GM18867 (cell line): ENCODE results near the gene PEAR1.

Source experiments
- ATAC-seq: cut with Tn5 transposase; IDR thresholded peaks from one replicate; pipeline ENCODE4 v1.9.1; 2021; ENCODE audit warnings: mild to moderate bottlenecking, moderate library complexity; ENCODE audit not compliant: unreplicated experiment

The PEAR1 gene

DNA sequence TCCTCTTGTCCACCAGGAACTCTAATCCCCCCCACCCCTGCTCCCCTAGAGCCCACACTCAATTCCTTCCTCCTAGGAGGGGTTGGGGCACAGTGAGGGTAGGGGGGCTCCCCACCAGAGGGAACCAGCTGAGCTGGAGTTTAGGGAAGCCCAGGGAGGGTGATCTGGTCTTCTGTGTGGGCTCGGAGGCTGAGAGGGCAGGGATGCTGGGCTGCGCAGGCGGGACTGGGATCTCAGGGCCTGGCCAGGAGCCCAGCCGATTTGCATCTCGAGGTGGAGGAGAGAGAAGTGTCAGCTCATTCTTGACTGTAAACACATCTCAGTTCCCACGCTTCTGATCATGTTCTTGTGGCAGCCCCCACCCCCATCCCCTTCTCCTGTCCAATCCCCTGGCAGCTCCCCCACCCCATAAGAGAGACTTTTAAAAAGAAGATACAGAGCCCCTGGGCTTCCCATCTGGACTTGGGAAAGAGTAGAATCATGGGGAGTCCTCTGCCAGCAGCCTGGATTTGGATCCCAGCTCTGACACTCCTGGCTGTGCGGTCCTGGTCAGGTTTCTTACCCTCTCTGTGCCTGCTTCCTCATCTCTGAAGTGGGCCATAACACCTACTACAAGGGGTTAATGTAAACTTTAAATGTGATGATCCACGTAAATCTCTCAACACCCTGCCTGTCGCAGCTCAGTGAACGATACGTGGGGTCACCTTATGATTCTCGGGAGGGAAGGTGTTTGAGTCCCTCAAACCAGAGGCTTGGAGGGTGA is 6.6 kb downstream of the PEAR1 start:
- no peak for ATAC-seq

GRCh38 chr1:156900896-156901589 is 7.5 kb downstream of the PEAR1 start:
- no peak for ATAC-seq

DNA sequence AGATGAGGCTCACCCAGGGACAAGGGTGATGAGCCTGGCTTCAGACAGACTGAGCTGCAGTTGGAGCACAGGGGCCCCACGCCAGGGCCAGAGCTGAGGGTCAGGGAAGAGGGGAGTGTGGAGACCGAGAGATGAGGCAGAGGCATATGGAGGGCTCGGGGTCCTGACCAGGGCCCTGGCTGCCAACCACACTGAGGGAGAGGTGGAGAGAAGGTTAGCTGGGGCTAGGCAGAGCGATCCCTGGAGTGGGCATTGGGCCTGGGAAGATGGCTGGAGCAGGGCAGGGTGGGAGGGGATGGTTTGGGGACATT is 8.0 kb downstream of the PEAR1 start:
- ATAC-seq = no peak

GRCh38 chr1:156901966-156902915 is 8.7 kb downstream of the PEAR1 start:
- no peak for ATAC-seq

DNA sequence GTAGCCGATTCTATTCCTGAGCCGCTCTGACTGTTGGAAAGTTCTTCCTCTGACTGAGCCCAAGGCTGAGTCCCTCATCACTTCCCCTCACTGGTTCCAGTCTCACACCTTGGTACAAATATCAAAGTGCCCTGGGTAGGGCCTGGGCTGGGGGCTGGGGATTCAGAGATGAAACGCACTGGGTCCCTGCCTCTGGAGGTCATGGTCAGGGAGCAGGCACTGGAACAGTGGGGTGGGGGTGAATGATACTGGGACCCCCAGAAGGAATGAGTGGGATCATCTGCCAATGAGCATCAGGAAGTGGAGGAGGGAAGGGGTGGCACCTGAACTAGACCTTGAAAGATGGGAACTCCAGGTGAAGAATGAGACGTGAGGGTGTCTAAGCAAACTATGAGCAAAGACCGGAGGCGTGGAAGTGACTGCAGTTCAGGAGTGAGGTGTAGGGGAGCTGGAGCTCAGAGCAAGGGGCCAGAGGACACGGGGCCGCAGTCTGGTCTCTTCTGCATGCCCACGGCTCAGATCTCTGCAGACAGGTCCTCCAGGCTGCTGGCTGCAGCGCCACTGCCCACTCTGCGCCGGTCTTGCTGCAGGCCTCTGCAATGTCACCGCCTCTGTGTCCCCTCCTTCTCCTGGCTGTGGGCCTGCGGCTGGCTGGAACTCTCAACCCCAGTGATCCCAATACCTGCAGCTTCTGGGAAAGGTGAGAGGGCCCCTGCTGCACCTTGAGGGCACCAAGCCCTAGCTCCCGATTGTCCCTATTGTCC is 10.0 kb downstream of the PEAR1 start:
- ATAC-seq = no peak

DNA sequence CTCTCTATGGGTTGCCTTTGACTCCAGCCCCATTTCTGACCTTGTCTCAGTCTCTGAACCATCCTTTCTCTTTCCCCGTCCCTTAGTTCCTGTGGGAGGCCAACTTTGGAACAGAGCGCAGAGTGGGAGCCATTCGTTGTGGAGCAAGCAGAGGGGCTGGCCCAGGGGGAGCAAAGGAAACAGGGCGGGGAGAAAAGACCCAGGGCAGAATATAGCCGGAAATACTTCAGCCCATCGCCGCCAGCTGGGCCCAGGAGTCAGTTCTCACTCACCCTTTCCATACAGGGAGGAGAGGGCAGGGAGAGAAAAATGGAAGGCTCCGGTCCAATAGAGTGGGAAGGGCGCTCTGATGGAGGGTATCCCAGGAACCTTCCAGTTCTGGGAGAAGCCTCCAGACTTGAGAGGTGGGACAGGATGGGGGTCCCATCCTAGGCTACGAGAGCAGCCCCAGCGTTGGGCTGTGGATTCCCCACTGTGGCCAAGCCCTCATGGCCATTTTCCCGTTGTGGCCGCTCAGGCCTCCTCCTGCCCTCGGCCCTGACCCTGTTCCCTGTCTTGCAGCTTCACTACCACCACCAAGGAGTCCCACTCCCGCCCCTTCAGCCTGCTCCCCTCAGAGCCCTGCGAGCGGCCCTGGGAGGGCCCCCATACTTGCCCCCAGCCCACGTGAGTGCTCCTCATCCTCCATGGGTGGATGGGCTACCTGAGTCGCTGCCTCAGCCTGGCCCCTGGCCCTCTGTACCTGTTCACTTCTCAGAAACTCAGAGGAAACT is 10.9 kb downstream of the PEAR1 start:
- ATAC-seq = no peak

DNA sequence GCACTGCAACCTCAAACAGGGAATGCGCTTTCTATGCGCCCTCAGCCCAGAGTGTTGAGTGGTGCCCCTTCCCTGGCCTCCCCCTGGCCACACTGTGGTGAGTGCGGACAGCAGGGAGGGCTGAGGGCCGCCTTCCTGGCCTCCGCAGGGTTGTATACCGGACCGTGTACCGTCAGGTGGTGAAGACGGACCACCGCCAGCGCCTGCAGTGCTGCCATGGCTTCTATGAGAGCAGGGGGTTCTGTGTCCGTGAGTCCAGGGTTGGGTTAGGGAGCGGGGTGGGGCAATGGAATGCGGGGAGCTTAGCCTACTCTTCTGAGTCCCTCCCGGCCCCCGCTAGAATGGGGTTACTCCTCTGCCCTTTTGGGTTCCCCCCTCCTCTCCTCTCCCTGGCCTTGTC is 11.7 kb downstream of the PEAR1 start:
- no peak for ATAC-seq

- no peak for ATAC-seq
Observed at GRCh38 chr1:156905651-156906050, 12.1 kb downstream of the PEAR1 start.

GRCh38 chr1:156906206-156906906 is 12.8 kb downstream of the PEAR1 start:
- ATAC-seq = no peak

- no peak for ATAC-seq
Observed at GRCh38 chr1:156908541-156908940, 15.0 kb downstream of the PEAR1 start.

DNA sequence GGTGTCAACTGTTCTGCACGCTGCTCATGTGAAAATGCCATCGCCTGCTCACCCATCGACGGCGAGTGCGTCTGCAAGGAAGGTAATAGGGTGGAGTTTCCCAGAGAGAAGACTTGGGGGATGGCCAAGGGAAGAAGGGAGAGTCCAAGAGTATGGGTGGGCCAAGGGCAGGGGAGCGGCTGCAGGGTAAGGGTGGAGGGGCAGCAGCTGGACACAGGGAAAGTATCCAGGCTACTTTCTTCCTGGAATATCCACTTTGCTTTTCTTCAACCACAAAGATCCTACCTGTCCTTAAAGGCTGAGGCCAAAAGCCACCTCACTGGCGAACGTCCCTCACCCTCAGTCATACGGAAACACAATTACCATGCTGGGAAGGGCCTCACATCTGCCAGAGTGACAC is 15.4 kb downstream of the PEAR1 start:
- ATAC-seq = no peak

GRCh38 chr1:156909671-156910070 is 16.2 kb downstream of the PEAR1 start:
- ATAC-seq = no peak

DNA sequence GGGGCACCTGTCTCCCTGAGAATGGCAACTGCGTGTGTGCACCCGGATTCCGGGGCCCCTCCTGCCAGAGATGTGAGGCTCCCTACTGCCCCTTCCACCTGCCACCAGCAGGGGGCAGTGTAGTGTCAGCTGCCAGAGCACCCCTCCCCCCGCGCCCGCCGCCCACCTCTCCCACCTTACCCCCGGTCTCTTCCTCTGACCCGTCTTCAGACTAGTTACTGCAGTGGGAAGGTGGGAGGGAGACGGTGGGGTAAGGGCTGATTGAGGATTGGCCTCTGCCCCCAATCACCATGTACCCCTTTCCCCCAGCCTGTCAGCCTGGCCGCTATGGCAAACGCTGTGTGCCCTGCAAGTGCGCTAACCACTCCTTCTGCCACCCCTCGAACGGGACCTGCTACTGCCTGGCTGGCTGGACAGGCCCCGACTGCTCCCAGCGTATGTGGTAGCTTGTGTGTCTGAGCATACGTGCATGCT is 16.8 kb downstream of the PEAR1 start:
- ATAC-seq = no peak

DNA sequence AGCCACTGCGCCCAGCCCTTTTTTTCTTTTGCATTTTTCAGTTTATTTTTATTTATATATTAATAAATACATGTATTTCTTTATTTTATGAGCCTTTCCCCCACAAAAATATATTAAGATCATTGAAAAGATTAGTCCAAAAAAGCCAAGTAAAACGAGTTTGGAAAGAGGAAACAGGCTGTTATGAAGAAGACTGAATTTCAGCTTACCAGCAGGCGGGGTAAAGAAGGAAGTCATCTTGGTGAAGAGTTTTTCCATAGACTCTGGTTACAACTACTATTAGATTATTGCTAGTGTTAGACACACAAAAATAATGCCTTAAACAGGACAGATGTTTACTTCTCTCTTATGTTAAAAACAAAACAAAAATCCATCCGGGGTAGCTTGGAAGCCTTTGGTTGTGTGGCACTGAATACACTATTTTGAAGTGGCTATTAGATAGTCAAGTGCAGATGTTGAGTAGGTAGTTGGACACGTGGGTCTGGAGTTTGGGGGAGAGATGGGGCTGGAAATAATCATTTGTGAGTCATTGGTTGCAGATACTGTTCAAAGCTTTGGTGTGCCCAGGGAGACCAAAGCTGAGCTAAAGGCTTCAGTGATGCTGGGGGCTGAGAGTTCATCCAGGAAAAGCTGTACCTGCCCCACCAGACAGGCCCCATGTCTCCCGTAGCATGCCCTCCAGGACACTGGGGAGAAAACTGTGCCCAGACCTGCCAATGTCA is 18.2 kb downstream of the PEAR1 start:
- no peak for ATAC-seq

DNA sequence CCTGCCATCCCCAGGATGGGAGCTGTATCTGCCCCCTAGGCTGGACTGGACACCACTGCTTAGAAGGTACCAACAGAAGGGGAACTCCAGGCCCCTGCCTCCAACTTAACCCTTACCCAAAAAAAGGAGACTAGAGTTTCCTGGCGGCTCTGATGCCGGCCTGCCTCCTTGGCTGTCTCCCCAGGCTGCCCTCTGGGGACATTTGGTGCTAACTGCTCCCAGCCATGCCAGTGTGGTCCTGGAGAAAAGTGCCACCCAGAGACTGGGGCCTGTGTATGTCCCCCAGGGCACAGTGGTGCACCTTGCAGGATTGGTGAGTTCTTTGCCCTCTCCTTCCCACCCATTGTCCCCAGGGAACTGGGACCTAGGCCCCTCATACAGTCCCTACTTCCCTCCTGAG is 18.8 kb downstream of the PEAR1 start:
- ATAC-seq = no peak

DNA sequence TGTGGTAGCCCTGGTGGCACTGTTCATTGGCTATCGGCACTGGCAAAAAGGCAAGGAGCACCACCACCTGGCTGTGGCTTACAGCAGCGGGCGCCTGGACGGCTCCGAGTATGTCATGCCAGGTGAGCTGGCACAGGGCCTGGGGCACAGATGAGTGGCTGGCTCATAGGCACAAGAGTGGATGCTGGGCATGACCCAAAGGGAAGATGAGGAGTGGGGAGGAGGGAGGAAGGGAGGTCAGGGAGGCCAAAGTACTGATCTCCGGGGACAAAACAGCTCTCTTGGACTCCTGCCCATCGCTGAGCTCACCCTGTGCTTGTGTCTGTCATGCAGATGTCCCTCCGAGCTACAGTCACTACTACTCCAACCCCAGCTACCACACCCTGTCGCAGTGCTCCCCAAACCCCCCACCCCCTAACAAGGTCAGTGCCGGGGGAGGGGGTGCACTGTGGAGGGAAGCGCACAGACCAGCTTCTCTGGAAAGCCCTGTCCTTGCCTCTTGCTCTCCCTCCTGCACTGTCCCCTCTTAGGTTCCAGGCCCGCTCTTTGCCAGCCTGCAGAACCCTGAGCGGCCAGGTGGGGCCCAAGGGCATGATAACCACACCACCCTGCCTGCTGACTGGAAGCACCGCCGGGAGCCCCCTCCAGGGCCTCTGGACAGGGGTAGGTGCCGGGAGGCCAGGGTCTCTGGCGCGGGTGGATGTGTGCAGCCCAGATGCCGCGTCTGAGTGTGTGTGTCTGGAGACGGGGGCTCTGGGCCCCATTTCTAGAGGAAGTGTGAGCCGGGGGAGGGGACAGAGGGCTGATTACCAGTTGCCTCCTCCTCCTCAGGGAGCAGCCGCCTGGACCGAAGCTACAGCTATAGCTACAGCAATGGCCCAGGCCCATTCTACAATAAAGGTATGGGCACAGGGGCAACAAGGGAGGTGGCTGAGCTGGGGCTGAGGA is 19.6 kb downstream of the PEAR1 start:
- ATAC-seq = no peak

DNA sequence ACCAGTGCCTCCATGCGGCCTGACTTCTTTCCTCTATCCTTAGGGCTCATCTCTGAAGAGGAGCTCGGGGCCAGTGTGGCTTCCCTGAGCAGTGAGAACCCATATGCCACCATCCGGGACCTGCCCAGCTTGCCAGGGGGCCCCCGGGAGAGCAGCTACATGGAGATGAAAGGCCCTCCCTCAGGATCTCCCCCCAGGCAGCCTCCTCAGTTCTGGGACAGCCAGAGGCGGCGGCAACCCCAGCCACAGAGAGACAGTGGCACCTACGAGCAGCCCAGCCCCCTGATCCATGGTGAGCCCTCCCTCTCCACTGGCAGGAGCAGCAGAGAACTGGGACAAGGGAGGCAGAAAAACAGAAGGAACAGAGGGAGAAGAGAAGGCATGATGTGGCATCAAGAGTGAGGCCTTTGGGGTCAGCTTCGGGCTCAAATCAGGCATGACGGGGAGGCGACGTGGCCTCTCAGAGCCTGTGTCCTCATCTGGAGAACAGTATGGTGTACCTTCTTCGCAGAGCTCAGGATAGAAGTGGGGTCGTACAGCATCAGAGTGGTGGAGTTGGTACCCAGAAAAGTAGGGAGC is 20.4 kb downstream of the PEAR1 start:
- ATAC-seq = no peak
